Measurements from ENCODE around the gene DCX. TPM values are rescaled to one million over a fixed set of nuclear protein-coding genes. Genes with fewer than 3 reads are reported as not detected.
"Not testable (repeated sequence)": the region's sequence is repeated elsewhere in the genome, so short reads cannot be mapped to it uniquely, and the experiment has no call there.

The DCX gene
- total and polyA plus RNA-seq, 2 experiments from 2014 or later: not detected

GRCh38 chrX:111349101-111349500 is 62.9 kb downstream of the DCX start:
- H3K36me3 ChIP-seq (ENCODE audit: low read depth): no peaks in the 10 kb centered on the region
- H3K4me3 ChIP-seq: no peak overlapping the region
- no peaks in the 10 kb centered on the region for H3F3A ChIP-seq (ENCODE audit: insufficient read depth)
- DNase-seq: no peak
- no peaks in the 10 kb centered on the region for H3K27me3 ChIP-seq (replicated peaks; ENCODE audit: insufficient read depth)
- TF ChIP-seq EZH2phosphoT487 (IDR thresholded peaks at IDR 0.05; ENCODE audit: insufficient read depth, low read depth) (no peak), EZH2 (IDR thresholded peaks at IDR 0.05; ENCODE audit: insufficient read depth, poor library complexity, severe bottlenecking) (no peak)
- no peak overlapping the region for H3K9ac ChIP-seq
- H3K9me2 ChIP-seq (ENCODE audit: insufficient read depth): no peaks in the 10 kb centered on the region
- 0 to 3% methylated on average over 3 of the region's 3 CpGs for WGBS, 2 experiments (ENCODE audit: low coverage in 1 of 2, low lambda C conversion rate in 2 of 2, missing lambda C conversion rate in 2 of 2)
- no peak overlapping the region for H3K4me2 ChIP-seq (ENCODE audit: unreplicated experiment)
- no peaks in the 10 kb centered on the region for H3K4me1 ChIP-seq (ENCODE audit: insufficient read depth)
- no peak overlapping the region for H3K27ac ChIP-seq
- no peaks in the 10 kb centered on the region for H3K79me2 ChIP-seq (ENCODE audit: insufficient read depth)
- H4K20me1 ChIP-seq (ENCODE audit: insufficient read depth): no peaks in the 10 kb centered on the region
- in situ Hi-C loops (cut with MboI): no loop called here
- H3K9me3 ChIP-seq (ENCODE audit: low read depth): no peaks in the 10 kb centered on the region
- no peak overlapping the region for H2AFZ ChIP-seq

- Histone ChIP-seq H3K79me2 (ENCODE audit: insufficient read depth) (no peaks in the 10 kb centered on the region), H3K27me3 (replicated peaks; ENCODE audit: insufficient read depth) (no peaks in the 10 kb centered on the region), H3K4me1 (ENCODE audit: insufficient read depth) (no peaks in the 10 kb centered on the region), H2AFZ (no peak overlapping the region), H3K36me3 (ENCODE audit: low read depth) (no peaks in the 10 kb centered on the region), H3K9me2 (ENCODE audit: insufficient read depth) (no peaks in the 10 kb centered on the region), H3K4me3 (no peak overlapping the region), H3K27ac (no peak overlapping the region), H3K4me2 (ENCODE audit: unreplicated experiment) (no peak overlapping the region), H4K20me1 (ENCODE audit: insufficient read depth) (no peaks in the 10 kb centered on the region), H3K9me3 (ENCODE audit: low read depth) (no peaks in the 10 kb centered on the region), H3F3A (ENCODE audit: insufficient read depth) (no peaks in the 10 kb centered on the region), H3K9ac (no peak overlapping the region)
- in situ Hi-C loops (cut with MboI): no loop called here
- 19 to 25% methylated on average over 2 of the region's 2 CpGs for WGBS, 2 experiments (ENCODE audit: low coverage in 1 of 2, low lambda C conversion rate in 2 of 2, missing lambda C conversion rate in 2 of 2)
- DNase-seq: no peak
- TF ChIP-seq EZH2 (IDR thresholded peaks at IDR 0.05; ENCODE audit: insufficient read depth, poor library complexity, severe bottlenecking) (no peak), EZH2phosphoT487 (IDR thresholded peaks at IDR 0.05; ENCODE audit: insufficient read depth, low read depth) (no peak)
Measured at GRCh38 chrX:111348429-111348828, 63.6 kb downstream of the DCX start.

- H3F3A ChIP-seq (ENCODE audit: insufficient read depth); H3K27ac ChIP-seq; H2AFZ ChIP-seq; H3K4me2 ChIP-seq (ENCODE audit: unreplicated experiment); H3K9me3 ChIP-seq (ENCODE audit: low read depth); H3K79me2 ChIP-seq (ENCODE audit: insufficient read depth); H3K36me3 ChIP-seq (ENCODE audit: low read depth); in situ Hi-C loops (cut with MboI); H3K27me3 ChIP-seq (replicated peaks; ENCODE audit: insufficient read depth); H3K4me3 ChIP-seq; H3K4me1 ChIP-seq (ENCODE audit: insufficient read depth); DNase-seq; H3K9me2 ChIP-seq (ENCODE audit: insufficient read depth); H4K20me1 ChIP-seq (ENCODE audit: insufficient read depth); H3K9ac ChIP-seq: not testable (repeated sequence)
Measured at GRCh38 chrX:111346150-111346549, 65.8 kb downstream of the DCX start.

DNA sequence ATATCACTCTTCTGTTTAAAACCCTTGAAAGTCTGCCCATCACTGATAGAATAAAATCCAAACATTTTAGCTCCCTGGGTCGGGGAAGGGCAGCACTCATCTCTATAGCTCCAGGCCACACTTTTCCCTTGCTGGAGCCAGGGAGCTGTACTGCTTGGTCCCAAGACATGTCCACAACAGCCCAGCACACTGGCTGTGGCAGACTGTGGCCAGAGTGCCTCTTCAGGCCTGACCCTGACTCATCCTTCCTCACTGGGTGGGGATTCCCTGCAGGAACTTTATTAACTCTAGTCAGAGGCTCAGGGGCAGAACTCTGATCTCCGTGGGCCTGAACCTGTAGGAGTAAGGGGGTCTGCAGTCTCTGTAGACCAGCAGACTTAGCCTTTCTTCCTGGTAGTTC is 71.9 kb downstream of the DCX start:
- no peaks in the 10 kb centered on the region for H3K36me3 ChIP-seq (ENCODE audit: low read depth)
- H3K27ac ChIP-seq: no peak overlapping the region
- no peaks in the 10 kb centered on the region for H4K20me1 ChIP-seq (ENCODE audit: insufficient read depth)
- no peak for TF ChIP-seq EZH2 (IDR thresholded peaks at IDR 0.05; ENCODE audit: insufficient read depth, poor library complexity, severe bottlenecking)
- TF ChIP-seq EZH2phosphoT487 (IDR thresholded peaks at IDR 0.05; ENCODE audit: insufficient read depth, low read depth): no peak
- in situ Hi-C loops (cut with MboI): no loop called here
- H3K9me2 ChIP-seq (ENCODE audit: insufficient read depth): no peaks in the 10 kb centered on the region
- H3F3A ChIP-seq (ENCODE audit: insufficient read depth): no peaks in the 10 kb centered on the region
- H3K9ac ChIP-seq: no peak overlapping the region
- H3K4me2 ChIP-seq (ENCODE audit: unreplicated experiment): no peak overlapping the region
- no peak overlapping the region for H2AFZ ChIP-seq
- no peaks in the 10 kb centered on the region for H3K9me3 ChIP-seq (ENCODE audit: low read depth)
- no peaks in the 10 kb centered on the region for H3K79me2 ChIP-seq (ENCODE audit: insufficient read depth)
- WGBS, 2 experiments (ENCODE audit: low coverage in 1 of 2, low lambda C conversion rate in 2 of 2, missing lambda C conversion rate in 2 of 2): 3 to 13% methylated on average over 1 to 2 of the region's 2 CpGs
- no peak overlapping the region for H3K4me3 ChIP-seq
- H3K27me3 ChIP-seq (replicated peaks; ENCODE audit: insufficient read depth): no peaks in the 10 kb centered on the region
- H3K4me1 ChIP-seq (ENCODE audit: insufficient read depth): no peaks in the 10 kb centered on the region
- no peak for DNase-seq

GRCh38 chrX:111339212-111339611 is 72.8 kb downstream of the DCX start:
- DNase-seq: no peak

More at GRCh38 chrX:111339212-111339611, 72.8 kb downstream of the DCX start:
- H3K4me3 ChIP-seq: no peak overlapping the region
- no peaks in the 10 kb centered on the region for H3K9me3 ChIP-seq (ENCODE audit: low read depth)
- H2AFZ ChIP-seq: no peak overlapping the region
- H3K9me2 ChIP-seq (ENCODE audit: insufficient read depth): no peaks in the 10 kb centered on the region
- no peaks in the 10 kb centered on the region for H3K79me2 ChIP-seq (ENCODE audit: insufficient read depth)
- H4K20me1 ChIP-seq (ENCODE audit: insufficient read depth): no peaks in the 10 kb centered on the region
- H3K36me3 ChIP-seq (ENCODE audit: low read depth): no peaks in the 10 kb centered on the region
- no peaks in the 10 kb centered on the region for H3K4me1 ChIP-seq (ENCODE audit: insufficient read depth)
- H3K4me2 ChIP-seq (ENCODE audit: unreplicated experiment): no peak overlapping the region
- TF ChIP-seq EZH2 (IDR thresholded peaks at IDR 0.05; ENCODE audit: insufficient read depth, poor library complexity, severe bottlenecking): no peak
- no peak overlapping the region for H3K27ac ChIP-seq
- in situ Hi-C loops (cut with MboI): no loop called here
- no peaks in the 10 kb centered on the region for H3K27me3 ChIP-seq (replicated peaks; ENCODE audit: insufficient read depth)
- no peaks in the 10 kb centered on the region for H3F3A ChIP-seq (ENCODE audit: insufficient read depth)
- H3K9ac ChIP-seq: no peak overlapping the region
